Retina (tissue), 1 donor: ENCODE data around the gene MPPE1.
"Not testable (repeated sequence)": the region's sequence is repeated elsewhere in the genome, so short reads cannot be mapped to it uniquely, and the experiment has no call there.

ENCODE experiments used
- DNase-seq: peaks from one replicate; pipeline ENCODE4 v3.0.0-alpha.2; 2016

Gene MPPE1

GRCh38 chr18:11908182-11909060, at the start of gene MPPE1:
Gene MPPE1, minus strand, starts transcription at chr18:11908317. Its CDS starts 11,053 bp downstream, at chr18:11897264.
- DNase-seq = peak; percentile 98

- DNase-seq = no peak
Observed at GRCh38 chr18:11957636-11958035, 49.5 kb upstream of the MPPE1 start.

- DNase-seq = no peak
Observed at GRCh38 chr18:11956371-11957308, 48.5 kb upstream of the MPPE1 start.

GRCh38 chr18:11955239-11956029, 47.3 kb upstream of the MPPE1 start:
- DNase-seq = no peak

- DNase-seq = no peak
Observed at GRCh38 chr18:11953113-11953512, 45.0 kb upstream of the MPPE1 start.

GRCh38 chr18:11951390-11951851, 43.3 kb upstream of the MPPE1 start:
- no peak for DNase-seq

- no peak for DNase-seq
Observed at GRCh38 chr18:11950824-11951223, 42.7 kb upstream of the MPPE1 start.

GRCh38 chr18:11948852-11949523, 40.9 kb upstream of the MPPE1 start:
- DNase-seq = no peak

- peak; percentile 89 for DNase-seq
Observed at GRCh38 chr18:11947214-11948191, 39.4 kb upstream of the MPPE1 start.

GRCh38 chr18:11946756-11947155, 38.6 kb upstream of the MPPE1 start:
- DNase-seq = no peak

GRCh38 chr18:11945834-11946659, 37.9 kb upstream of the MPPE1 start:
- not testable (repeated sequence) for DNase-seq

- DNase-seq = no peak
Observed at GRCh38 chr18:11944786-11945185, 36.7 kb upstream of the MPPE1 start.

- DNase-seq = no peak
Observed at GRCh38 chr18:11944252-11944651, 36.1 kb upstream of the MPPE1 start.

GRCh38 chr18:11943551-11943950, 35.4 kb upstream of the MPPE1 start:
- no peak for DNase-seq

GRCh38 chr18:11940956-11941355, 32.8 kb upstream of the MPPE1 start:
- DNase-seq = no peak

GRCh38 chr18:11937874-11938478, 29.9 kb upstream of the MPPE1 start:
- DNase-seq = peak; percentile 70

- no peak for DNase-seq
Observed at GRCh38 chr18:11932393-11932792, 24.3 kb upstream of the MPPE1 start.

- DNase-seq = no peak
Observed at GRCh38 chr18:11927497-11927896, 19.4 kb upstream of the MPPE1 start.

GRCh38 chr18:11925800-11926481, 17.8 kb upstream of the MPPE1 start:
- DNase-seq = no peak
